CD4-positive, alpha-beta memory T cell (primary cell): ENCODE data around the gene KRTAP19-1. TPM values are rescaled to one million over a fixed set of nuclear protein-coding genes. Genes with fewer than 3 reads are reported as not detected.

Experiments
- CTCF ChIA-PET: fragments of 350-600 bp; sonication (Branson Sonifier 250); formaldehyde crosslinking; loops from one replicate; lab custom pipeline; 2021; ENCODE audit warnings: inconsistent platforms; ENCODE audit not compliant: partially characterized antibody; lab: Charles Lee
- POLR2A ChIA-PET: fragments of 350-600 bp; sonication (Branson Sonifier 250); formaldehyde crosslinking; loops from one replicate; lab custom pipeline; 2021; ENCODE audit not compliant: partially characterized antibody; lab: Charles Lee
- DNase-seq, 5 donors: peaks; one replicate each; pipeline versions ENCODE4 v3.0.0 to v3.0.0-alpha.2; 2020 to 2022; ENCODE audit warnings: mixed read lengths in 1 of 5
- H3K27ac ChIP-seq: one replicate; pipeline ENCODE4 v1.7.0; 2013; ENCODE audit warnings: low read depth, low read length
- H3K27me3 ChIP-seq: 2 replicates; pipeline ENCODE4 v1.7.0; 2013; ENCODE audit warnings: mild to moderate bottlenecking, low read length, moderate library complexity; ENCODE audit not compliant: insufficient read depth
- H3K36me3 ChIP-seq: 2 replicates; pipeline ENCODE4 v1.7.0; 2013; ENCODE audit warnings: mild to moderate bottlenecking, low read length, moderate library complexity; ENCODE audit not compliant: insufficient read depth
- H3K4me1 ChIP-seq: 2 replicates; pipeline ENCODE4 v1.7.0; 2013; ENCODE audit warnings: mild to moderate bottlenecking, low read length, moderate library complexity; ENCODE audit not compliant: insufficient read depth
- H3K4me3 ChIP-seq, 2 donors: one replicate each; pipeline ENCODE4 v1.7.0; 2013; ENCODE audit warnings: low read length in 2 of 2, mild to moderate bottlenecking in 1 of 2
- H3K9me3 ChIP-seq, 2 donors: one replicate each; pipeline ENCODE4 v1.7.0; 2013; ENCODE audit warnings: low read length in 2 of 2, control low read depth in 1 of 2; ENCODE audit not compliant: control insufficient read depth in 1 of 2
- H3K27ac Mint-ChIP-seq, 7 donors: one replicate each; pipeline ENCODE4 v1.8.0; 2020 to 2021; ENCODE audit warnings: mixed read lengths in 7 of 7, mild to moderate bottlenecking in 6 of 7, inconsistent platforms in 3 of 7, moderate library complexity in 3 of 7
- H3K27me3 Mint-ChIP-seq, 2 donors: one replicate each; pipeline ENCODE4 v1.8.0; 2020 to 2021; ENCODE audit warnings: mixed read lengths in 2 of 2
- H3K36me3 Mint-ChIP-seq, 2 donors: one replicate each; pipeline ENCODE4 v1.8.0; 2020 to 2021; ENCODE audit warnings: mixed read lengths in 2 of 2, inconsistent platforms in 1 of 2, mild to moderate bottlenecking in 1 of 2
- H3K4me1 Mint-ChIP-seq, 4 donors: one replicate each; pipeline ENCODE4 v1.8.0; 2020 to 2021; ENCODE audit warnings: mixed read lengths in 4 of 4, mild to moderate bottlenecking in 1 of 4
- H3K4me3 Mint-ChIP-seq, 8 donors: one replicate each; pipeline ENCODE4 v1.8.0; 2020 to 2021; ENCODE audit warnings: mixed read lengths in 8 of 8, mild to moderate bottlenecking in 7 of 8, moderate library complexity in 6 of 8, inconsistent platforms in 3 of 8
- H3K9me3 Mint-ChIP-seq, 8 donors: one replicate each; pipeline ENCODE4 v1.8.0; 2020 to 2021; ENCODE audit warnings: mixed read lengths in 8 of 8, mild to moderate bottlenecking in 5 of 8, inconsistent platforms in 3 of 8, moderate library complexity in 1 of 8
- intact Hi-C: fragments of 100-400 bp; cut with micrococcal nuclease; formaldehyde crosslinking; loops from one replicate; pipeline ENCODE4 v1.15.1; 2023
- polyA plus RNA-seq, 2 donors: library from polyadenylated mRNA; unstranded; fragments of 300-500 nt; fragmentation: Illumina TruSeq; gene quantifications; one replicate each; pipeline ENCODE4 v1.2.3, GENCODE V29; 2021
- total RNA-seq, 2 experiments: library from RNA; stranded (reverse); gene quantifications; one replicate each; pipeline ENCODE4 v1.2.3, GENCODE V29; 2021

Gene KRTAP19-1
- total and polyA plus RNA-seq, 4 experiments from 2014 or later = not detected

DNA sequence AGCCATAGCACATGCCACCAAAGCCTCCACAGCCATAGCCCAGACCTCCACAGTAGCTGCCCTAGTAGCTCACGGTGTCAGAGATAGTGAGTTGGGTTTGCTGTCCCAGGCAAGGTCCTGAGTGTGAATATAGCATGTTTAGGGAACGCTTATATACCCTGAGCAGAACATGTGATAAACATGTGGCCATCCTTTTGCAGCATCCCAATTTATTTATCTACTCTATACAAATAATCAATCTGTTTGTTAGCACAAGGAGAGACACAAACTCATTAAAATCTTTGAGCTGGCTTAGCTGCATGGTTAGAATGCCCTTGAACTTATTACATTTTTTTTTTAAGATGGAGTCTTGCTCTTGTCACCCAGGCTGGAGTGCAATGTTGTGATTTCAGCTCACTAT is 7.2 kb upstream of the KRTAP19-1 start, which contains the start of gene KRTAP19-2:
Gene KRTAP19-2 (minus strand): TSS at position 101 of the 400 bp plus-strand sequence. CDS start 88 bp downstream, at position 13.
- Histone ChIP-seq H3K9me3 (peaks cover 0 to 3% of the 10 kb centered on the region in 2 donors), H3K27me3 (no peaks in the 10 kb centered on the region), H3K27ac (no peak within 1 kb of the TSS), H3K36me3 (no peaks in the 10 kb centered on the region), H3K4me3 (no peak within 1 kb of the TSS), H3K4me1 (no peaks in the 10 kb centered on the region)
- ChIA-PET POLR2A (no interaction called here), CTCF (no interaction called here)
- no peaks in the 10 kb centered on the region for H3K36me3 Mint-ChIP-seq
- H3K4me1 Mint-ChIP-seq = no peaks in the 10 kb centered on the region
- H3K27me3 Mint-ChIP-seq = no peaks in the 10 kb centered on the region
- no peak within 1 kb of the TSS for H3K27ac Mint-ChIP-seq
- DNase-seq = no peak
- H3K9me3 Mint-ChIP-seq = peaks cover 3 to 11% (median 9%) of the 10 kb centered on the region in 8 donors
- H3K4me3 Mint-ChIP-seq = no peak within 1 kb of the TSS
- intact Hi-C loops = no loop called here

DNA sequence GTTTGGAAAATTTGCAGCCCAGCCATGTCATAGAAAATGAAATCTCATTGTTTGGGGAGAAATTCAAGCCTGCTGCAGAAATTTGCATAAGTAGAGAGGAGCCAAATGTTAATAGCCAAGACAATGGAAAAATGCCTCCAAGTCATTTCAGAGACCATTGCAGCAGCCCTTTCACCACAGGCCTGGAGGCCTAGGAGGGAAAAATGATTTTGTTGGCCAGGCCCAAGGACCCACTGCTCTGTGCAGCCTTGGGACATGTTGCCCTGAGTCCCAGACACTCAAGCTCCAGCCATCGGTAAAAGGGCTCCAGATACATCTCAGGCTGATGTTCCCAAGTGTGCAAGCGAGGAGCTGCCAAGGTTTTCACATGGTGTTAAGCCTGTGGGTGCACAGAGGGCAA is 6.0 kb upstream of the KRTAP19-1 start:
- no peak overlapping the region for H3K27ac Mint-ChIP-seq
- CTCF ChIA-PET = no interaction called here
- intact Hi-C loops = no loop called here

DNA sequence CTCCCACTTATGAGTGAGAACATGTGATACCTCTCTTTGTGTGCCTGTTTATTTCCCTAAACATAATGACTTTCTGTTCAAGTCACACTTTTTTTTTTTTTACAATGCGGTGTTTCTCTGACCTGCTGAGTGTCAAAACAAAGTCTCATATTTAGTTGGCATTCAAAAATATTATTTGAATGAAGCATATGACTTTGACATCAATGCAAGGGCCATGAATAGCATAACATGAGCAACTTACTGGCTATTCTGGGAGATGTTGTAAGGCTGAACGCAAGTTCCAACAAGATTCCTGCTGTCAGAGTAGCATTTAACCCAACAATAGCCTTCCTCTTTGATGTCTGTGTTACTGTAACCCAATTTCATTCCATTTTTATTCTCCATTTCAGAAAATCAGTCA is 2.0 kb upstream of the KRTAP19-1 start:
- Mint-ChIP-seq H3K27ac (no peak overlapping the region), H3K4me3 (no peak overlapping the region), H3K9me3 (peaks cover 3 to 11% (median 7%) of the 10 kb centered on the region in 8 donors), H3K27me3 (peaks cover 0 to 1% of the 10 kb centered on the region in 2 donors), H3K36me3 (no peaks in the 10 kb centered on the region), H3K4me1 (no peaks in the 10 kb centered on the region)
- Histone ChIP-seq H3K4me3 (no peak overlapping the region), H3K9me3 (peaks cover 0 to 3% of the 10 kb centered on the region in 2 donors), H3K27me3 (no peaks in the 10 kb centered on the region), H3K27ac (no peak overlapping the region), H3K36me3 (no peaks in the 10 kb centered on the region), H3K4me1 (no peaks in the 10 kb centered on the region)
- no peak for DNase-seq
- POLR2A ChIA-PET = no interaction called here
- CTCF ChIA-PET = no interaction called here
- intact Hi-C loops = no loop called here

More for the DNA sequence above, 6.0 kb upstream of the KRTAP19-1 start:
- Histone ChIP-seq H3K9me3 (peaks cover 0 to 3% of the 10 kb centered on the region in 2 donors), H3K4me1 (no peaks in the 10 kb centered on the region), H3K36me3 (no peaks in the 10 kb centered on the region), H3K27ac (no peak overlapping the region), H3K27me3 (no peaks in the 10 kb centered on the region), H3K4me3 (no peak overlapping the region)
- Mint-ChIP-seq H3K9me3 (peaks cover 3 to 11% (median 9%) of the 10 kb centered on the region in 8 donors), H3K36me3 (no peaks in the 10 kb centered on the region), H3K27me3 (no peaks in the 10 kb centered on the region), H3K4me1 (no peaks in the 10 kb centered on the region), H3K4me3 (no peak overlapping the region)
- no peak for DNase-seq
- POLR2A ChIA-PET = no interaction called here

DNA sequence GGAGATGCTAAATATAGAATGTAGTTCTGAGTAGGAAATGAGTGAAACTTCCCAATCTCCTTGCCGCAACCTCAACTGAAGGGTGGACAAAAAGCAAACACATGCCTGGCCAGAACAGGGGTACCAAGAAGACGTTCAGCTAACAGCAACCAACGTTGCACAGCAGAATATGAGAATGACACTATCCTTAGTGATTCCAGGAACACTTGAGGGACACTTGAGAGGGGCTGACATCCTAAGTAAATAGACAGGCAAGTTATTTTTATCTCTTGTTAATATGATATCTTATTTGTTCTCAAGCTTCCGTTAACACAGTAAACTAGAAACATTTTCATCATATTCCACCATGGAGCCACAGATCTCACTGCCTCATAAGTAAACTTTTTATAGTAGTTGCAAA is 908 bp downstream of the KRTAP19-1 start:
- no peaks in the 10 kb centered on the region for H3K36me3 Mint-ChIP-seq

DNA sequence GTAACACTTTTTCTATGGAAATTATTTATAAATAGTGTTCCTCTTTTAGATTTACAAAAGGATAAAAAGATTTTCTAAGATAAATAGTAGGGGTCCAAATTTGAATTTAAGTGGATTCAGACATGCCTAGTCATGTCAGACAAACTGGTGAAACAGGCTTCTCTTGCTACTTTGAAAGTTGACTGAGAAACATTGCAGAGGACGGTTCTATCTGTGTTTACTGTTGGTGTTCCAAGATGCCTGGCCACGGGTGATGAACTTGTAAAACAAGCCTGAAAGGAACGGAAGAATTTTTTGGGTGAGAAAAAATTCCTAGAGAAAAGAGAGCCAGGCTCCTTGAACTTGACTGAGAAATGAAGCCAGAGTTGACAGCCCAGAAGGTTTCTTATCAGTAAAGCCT is 2.2 kb downstream of the KRTAP19-1 start:
- CTCF ChIA-PET = no interaction called here
- Histone ChIP-seq H3K27ac (no peak overlapping the region), H3K27me3 (no peaks in the 10 kb centered on the region), H3K4me1 (no peaks in the 10 kb centered on the region), H3K4me3 (no peak overlapping the region), H3K36me3 (no peaks in the 10 kb centered on the region), H3K9me3 (no peaks in the 10 kb centered on the region)
- peaks cover 0 to 1% of the 10 kb centered on the region in 2 donors for H3K27me3 Mint-ChIP-seq
- H3K4me3 Mint-ChIP-seq = no peak overlapping the region
- no peaks in the 10 kb centered on the region for H3K36me3 Mint-ChIP-seq
- H3K4me1 Mint-ChIP-seq = no peaks in the 10 kb centered on the region
- H3K9me3 Mint-ChIP-seq = peaks cover 0 to 3% (median 0%) of the 10 kb centered on the region in 8 donors
- DNase-seq = no peak
- H3K27ac Mint-ChIP-seq = no peak overlapping the region
- POLR2A ChIA-PET = no interaction called here
- intact Hi-C loops = no loop called here

More for the DNA sequence above, 908 bp downstream of the KRTAP19-1 start:
- H3K36me3 ChIP-seq = no peaks in the 10 kb centered on the region
- no peaks in the 10 kb centered on the region for H3K4me1 ChIP-seq
- Mint-ChIP-seq H3K27ac (no peak overlapping the region), H3K9me3 (peaks cover 0 to 3% (median 0%) of the 10 kb centered on the region in 8 donors), H3K4me3 (no peak overlapping the region), H3K4me1 (no peaks in the 10 kb centered on the region), H3K27me3 (peaks cover 0 to 1% of the 10 kb centered on the region in 2 donors)
- ChIA-PET POLR2A (no interaction called here), CTCF (no interaction called here)
- no peaks in the 10 kb centered on the region for H3K9me3 ChIP-seq
- no peaks in the 10 kb centered on the region for H3K27me3 ChIP-seq
- H3K4me3 ChIP-seq = no peak overlapping the region
- intact Hi-C loops = no loop called here
- no peak overlapping the region for H3K27ac ChIP-seq
- DNase-seq = no peak

DNA sequence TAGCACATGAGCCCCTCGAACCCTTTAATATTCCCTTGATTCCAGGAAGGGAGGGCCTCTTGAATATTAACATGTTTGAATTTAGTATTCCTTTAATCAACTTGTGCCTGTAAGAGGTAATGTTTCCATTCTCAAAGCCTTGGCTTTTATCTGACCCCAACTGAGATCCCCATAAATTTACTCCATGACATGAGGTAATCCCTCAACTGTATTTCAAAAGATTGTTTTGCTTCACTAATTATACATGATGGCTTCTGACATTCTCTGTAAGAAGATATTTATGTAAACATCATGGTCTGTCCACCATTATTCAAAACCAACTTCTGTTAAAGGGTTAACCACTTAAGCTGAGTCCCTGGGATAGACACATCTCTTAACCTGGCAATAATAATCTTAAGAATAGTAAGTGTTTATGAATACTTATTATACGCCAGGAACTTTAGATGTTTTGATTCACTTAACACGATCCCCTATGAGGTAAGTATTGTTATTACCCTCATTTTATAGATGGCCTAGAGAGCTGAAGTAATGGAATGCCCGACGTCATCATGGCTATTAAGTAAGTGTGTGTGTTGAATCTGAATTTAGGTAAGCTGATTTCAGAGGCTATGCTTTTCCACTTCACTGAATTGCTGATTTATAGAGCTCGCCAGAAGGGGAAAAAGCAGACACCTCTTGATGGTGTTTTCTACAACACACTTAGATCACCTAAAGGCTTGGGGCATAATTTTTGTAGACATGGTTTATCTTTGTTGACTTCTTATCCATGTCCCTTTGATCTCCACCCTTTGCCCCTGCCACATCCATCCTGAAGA is 11.1 kb downstream of the KRTAP19-1 start:
- H3K9me3 ChIP-seq = no peaks in the 10 kb centered on the region
- H3K4me1 Mint-ChIP-seq = no peaks in the 10 kb centered on the region
- no peak overlapping the region for H3K4me3 Mint-ChIP-seq
- intact Hi-C loops = no loop called here
- H3K27me3 Mint-ChIP-seq = peaks cover 0 to 8% of the 10 kb centered on the region in 2 donors
- no peaks in the 10 kb centered on the region for H3K27me3 ChIP-seq
- POLR2A ChIA-PET = no interaction called here
- no peaks in the 10 kb centered on the region for H3K4me1 ChIP-seq
- CTCF ChIA-PET = no interaction called here
- no peaks in the 10 kb centered on the region for H3K36me3 ChIP-seq
- H3K9me3 Mint-ChIP-seq = peaks cover 0 to 3% (median under 1%) of the 10 kb centered on the region in 8 donors
- H3K27ac Mint-ChIP-seq = no peak overlapping the region
- H3K36me3 Mint-ChIP-seq = no peaks in the 10 kb centered on the region
- H3K4me3 ChIP-seq = no peak overlapping the region
- no peak for DNase-seq
- no peak overlapping the region for H3K27ac ChIP-seq

DNA sequence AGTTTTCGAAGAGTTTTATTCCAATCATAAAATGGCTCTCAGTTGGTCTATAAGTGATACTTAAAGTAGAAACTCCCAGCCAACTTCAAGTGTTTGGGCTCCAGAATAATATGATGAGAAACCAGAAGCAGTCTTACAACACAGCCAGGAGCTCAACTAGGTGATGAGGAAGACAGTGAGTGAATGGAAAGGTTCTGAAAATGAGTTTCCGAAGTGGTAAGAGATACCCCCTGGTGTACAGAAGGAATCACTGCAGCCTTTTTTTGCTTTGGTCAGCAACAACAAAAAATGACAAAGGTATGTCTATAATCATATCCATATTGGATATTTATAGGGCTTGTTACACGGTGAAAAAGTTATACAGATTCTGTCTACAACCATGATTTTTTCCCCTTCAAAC is 16.5 kb downstream of the KRTAP19-1 start:
- intact Hi-C loops = no loop called here
- Mint-ChIP-seq H3K4me3 (no peak overlapping the region), H3K9me3 (peaks cover 0 to 2% (median 0%) of the 10 kb centered on the region in 8 donors), H3K27ac (no peak overlapping the region), H3K36me3 (no peaks in the 10 kb centered on the region), H3K4me1 (no peaks in the 10 kb centered on the region), H3K27me3 (peaks cover 0 to 6% of the 10 kb centered on the region in 2 donors)
- H3K27ac ChIP-seq = no peak overlapping the region
- no peak overlapping the region for H3K4me3 ChIP-seq
- H3K4me1 ChIP-seq = no peaks in the 10 kb centered on the region
- no peaks in the 10 kb centered on the region for H3K9me3 ChIP-seq
- ChIA-PET POLR2A (no interaction called here), CTCF (no interaction called here)
- H3K36me3 ChIP-seq = no peaks in the 10 kb centered on the region
- no peaks in the 10 kb centered on the region for H3K27me3 ChIP-seq
- no peak for DNase-seq
